8988T (cell line): ENCODE results near the gene TFF3.

Experiments used
- DNase-seq: peaks from one replicate; pipeline ENCODE4 v3.0.0; 2011

TFF3 gene

DNA sequence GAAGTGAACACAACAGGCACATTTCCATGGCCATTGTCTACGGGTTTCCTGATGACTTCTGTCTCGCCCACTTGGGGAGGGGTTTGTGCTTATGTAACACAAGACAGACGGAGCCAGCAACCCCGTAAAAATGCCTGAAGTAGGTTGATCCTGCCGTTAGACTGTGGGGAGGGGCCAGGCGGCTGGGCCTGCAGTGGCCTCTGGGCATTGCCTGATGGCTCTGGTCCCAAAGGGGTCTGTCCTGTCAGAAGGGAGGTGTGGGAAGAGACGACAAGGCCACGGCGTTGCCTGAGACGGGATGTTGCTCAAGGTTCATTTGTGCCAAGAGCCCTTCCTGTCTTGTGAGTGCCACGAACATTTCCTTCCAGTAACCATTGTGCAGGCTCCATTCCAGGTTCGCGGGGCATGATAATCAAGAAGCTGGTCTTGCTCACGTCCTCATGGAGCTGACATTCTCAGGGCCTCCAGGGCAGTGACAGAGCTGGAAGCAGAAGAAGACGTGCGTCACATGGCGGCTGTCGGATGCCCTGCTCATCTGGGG, 51.5 kb downstream of the TFF3 start:
- no peak for DNase-seq

- DNase-seq, result no peak
Observed at GRCh38 chr21:42262831-42263231, 52.4 kb downstream of the TFF3 start.

GRCh38 chr21:42261829-42262200, 53.4 kb downstream of the TFF3 start:
- no peak for DNase-seq
